Measurements from ENCODE around the gene BLM.

The BLM gene

GRCh38 chr15:90857883-90858443 lies 140.8 kb downstream of the BLM start:
- no peak for DNase-seq

GRCh38 chr15:90859234-90860131 lies 142.3 kb downstream of the BLM start:
- DNase-seq = no peak

DNA sequence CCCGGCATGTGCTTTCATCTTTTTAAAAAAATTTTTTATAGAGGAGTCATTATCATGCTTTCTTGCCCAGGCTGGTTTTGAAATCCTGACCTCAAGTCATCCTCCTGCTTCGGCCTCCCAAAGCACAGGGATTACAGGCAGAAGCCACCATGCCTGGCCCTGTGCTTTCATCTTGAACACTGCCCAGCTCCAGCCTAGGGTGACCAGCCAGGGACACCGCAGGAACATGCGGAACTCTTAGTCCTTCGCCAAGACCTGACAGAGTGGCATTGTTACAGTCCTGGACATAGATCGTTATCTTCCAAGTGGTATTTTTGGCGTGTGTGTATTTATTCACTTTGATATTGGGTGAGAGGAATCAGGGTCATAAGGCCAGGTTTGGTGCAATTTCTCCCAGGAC lies 143.3 kb downstream of the BLM start:
- DNase-seq = no peak

- DNase-seq = peak; percentile 89
These were observed 144.0 kb downstream of the BLM start for GRCh38 chr15:90860942-90861675.

DNA sequence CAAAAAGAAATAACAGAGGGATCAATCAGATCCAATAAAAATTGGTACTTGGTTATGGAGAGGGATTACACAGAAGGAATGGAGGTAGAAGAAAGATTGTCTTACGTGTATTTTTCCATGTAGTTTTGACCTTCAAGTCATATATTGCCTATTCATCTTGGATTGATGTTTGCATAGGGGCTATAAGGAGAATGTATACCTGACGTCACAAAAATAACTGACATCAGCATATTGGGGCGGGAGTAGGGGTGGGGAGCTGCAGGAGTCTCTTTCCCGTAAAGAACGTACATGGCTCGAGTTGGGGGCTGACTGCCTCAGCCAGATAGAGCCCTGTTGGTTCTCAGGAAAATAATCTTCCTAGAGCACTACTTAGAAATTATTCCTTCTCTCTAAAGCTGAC lies 145.3 kb downstream of the BLM start:
- DNase-seq = no peak

DNA sequence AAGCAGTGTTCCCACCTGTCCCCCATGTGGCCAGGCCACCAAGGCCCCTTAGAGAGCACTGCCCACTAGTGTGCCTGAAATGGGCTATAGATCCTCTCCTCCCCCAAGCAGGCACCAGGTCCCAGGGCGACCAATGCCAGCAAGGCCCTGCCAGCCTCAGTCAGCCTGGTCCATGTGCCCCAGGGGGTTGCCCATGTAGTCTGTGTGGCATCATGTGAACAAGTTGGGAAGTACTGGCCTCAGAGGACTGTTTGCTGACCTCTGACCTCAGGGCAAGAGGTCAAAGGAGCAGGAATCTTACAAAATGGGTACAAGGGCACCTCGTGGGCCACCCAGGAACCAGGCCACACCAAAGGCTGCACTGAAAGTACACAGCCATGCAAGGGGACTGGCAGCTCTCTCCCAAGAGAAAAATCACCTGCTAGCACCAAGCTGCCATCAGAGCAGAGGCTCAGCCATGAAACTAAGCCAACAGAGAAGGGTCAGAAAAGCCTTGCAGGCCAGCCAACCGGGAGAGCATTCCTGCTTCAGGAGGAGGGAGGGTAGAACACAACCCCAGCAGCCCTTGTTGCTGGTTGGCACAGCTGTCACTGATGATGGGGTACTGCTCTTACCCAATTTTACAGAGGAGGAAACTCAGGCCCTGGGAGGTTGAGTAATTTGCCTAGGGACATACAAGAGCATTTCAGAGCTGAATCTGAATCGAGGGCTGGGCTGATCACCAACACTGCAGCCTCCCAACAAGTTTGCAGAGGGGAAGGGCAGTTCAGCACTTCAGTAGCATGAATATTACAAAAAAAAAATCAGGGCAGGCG lies 146.0 kb downstream of the BLM start:
- DNase-seq = no peak

GRCh38 chr15:90863987-90864386 lies 146.8 kb downstream of the BLM start:
- no peak for DNase-seq

GRCh38 chr15:90864507-90864906 lies 147.4 kb downstream of the BLM start:
- DNase-seq = no peak

DNA sequence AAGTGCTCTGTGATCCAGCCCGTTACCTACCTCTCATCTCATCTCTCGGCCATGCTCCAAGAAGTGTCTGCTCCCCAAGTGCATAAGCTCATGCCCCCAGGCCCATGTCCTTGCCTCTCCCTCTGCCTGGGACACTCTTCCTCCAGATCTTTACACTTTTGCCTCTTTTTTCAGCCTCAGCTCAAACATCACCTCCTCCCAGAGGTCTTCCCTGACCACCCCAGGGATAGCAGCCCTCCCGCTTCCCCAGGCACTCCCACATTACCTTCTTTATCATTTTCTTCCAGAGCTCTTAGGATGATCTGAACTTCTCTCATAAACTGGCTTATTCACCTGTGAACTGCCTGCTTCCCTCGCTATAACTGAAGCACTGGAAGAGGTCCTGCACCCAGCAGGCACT lies 148.6 kb downstream of the BLM start:
- no peak for DNase-seq

All from NCI-H748 treated with DMSO at 0.1 percent for 48 hours (cell line).